Measurements from ENCODE around the gene ADARB2.

DNA sequence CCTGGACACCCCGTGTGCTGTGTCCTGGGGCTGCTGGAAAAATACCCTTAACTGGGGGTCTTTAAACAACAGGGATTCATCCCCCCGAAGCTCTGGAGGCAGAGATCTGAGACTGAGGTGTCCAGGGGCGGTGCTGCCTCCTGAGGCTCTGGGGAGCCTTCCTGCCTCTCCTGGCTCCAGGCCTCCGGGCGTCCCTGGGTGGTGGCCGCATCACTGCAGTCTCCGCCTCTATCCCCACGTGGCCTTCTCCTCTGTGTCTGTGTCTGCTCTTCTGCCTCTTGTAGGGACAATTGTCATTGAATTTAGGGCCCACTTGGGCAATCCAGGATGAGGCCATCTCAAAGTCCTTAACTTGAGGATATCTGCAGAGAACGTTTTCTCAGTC, 464.6 kb downstream of the ADARB2 start:
- TF ChIP-seq, protein P1, sequence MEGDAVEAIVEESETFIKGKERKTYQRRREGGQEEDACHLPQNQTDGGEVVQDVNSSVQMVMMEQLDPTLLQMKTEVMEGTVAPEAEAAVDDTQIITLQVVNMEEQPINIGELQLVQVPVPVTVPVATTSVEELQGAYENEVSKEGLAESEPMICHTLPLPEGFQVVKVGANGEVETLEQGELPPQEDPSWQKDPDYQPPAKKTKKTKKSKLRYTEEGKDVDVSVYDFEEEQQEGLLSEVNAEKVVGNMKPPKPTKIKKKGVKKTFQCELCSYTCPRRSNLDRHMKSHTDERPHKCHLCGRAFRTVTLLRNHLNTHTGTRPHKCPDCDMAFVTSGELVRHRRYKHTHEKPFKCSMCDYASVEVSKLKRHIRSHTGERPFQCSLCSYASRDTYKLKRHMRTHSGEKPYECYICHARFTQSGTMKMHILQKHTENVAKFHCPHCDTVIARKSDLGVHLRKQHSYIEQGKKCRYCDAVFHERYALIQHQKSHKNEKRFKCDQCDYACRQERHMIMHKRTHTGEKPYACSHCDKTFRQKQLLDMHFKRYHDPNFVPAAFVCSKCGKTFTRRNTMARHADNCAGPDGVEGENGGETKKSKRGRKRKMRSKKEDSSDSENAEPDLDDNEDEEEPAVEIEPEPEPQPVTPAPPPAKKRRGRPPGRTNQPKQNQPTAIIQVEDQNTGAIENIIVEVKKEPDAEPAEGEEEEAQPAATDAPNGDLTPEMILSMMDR (conservative IDR thresholded peaks at IDR 0.05 in 1 of 2, IDR thresholded peaks at IDR 0.05 in 1 of 2; ENCODE audit: low read depth in 1 of 2, low read length in 2 of 2): no peak
- TF ChIP-seq EZH2 (IDR thresholded peaks at IDR 0.05; ENCODE audit: low read length, missing control alignments): no peak
